Measurements from ENCODE around the gene RAB1A. TPM values are rescaled to one million over a fixed set of nuclear protein-coding genes. Genes with fewer than 3 reads are reported as not detected.

The RAB1A gene
- total and polyA plus RNA-seq, 9 donors = 57.5 to 125 (median 104) TPM

GRCh38 chr2:65046633-65047407 is 83.1 kb downstream of the RAB1A start:
- H3K36me3 ChIP-seq = no peaks in the 10 kb centered on the region
- no peak for TF ChIP-seq POLR2A (IDR thresholded peaks at IDR 0.05)
- no peak for TF ChIP-seq CTCF (IDR thresholded peaks at IDR 0.05)
- no peak for TF ChIP-seq EP300 (IDR thresholded peaks at IDR 0.05)
- no peak for DNase-seq
- no peaks in the 10 kb centered on the region for H3K9me3 ChIP-seq
- H3K4me1 ChIP-seq (ENCODE audit: insufficient read depth) = no peaks in the 10 kb centered on the region
- 89 to 94% (median 89%) methylated on average over 11 of the region's 11 CpGs for whole genome bisulfite sequencing, 3 donors
- H3K27me3 ChIP-seq = no peaks in the 10 kb centered on the region
- intact Hi-C loops (cut with DNase I) = no loop called here
- no peak overlapping the region for H3K27ac ChIP-seq
- H3K4me3 ChIP-seq = no peak overlapping the region

GRCh38 chr2:65045651-65046050 is 84.3 kb downstream of the RAB1A start:
- no peaks in the 10 kb centered on the region for H3K36me3 ChIP-seq
- intact Hi-C loops (cut with DNase I) = no loop called here

GRCh38 chr2:65044097-65044735 is 85.7 kb downstream of the RAB1A start:
- no peak for DNase-seq
- intact Hi-C loops (cut with DNase I) = no loop called here
- no peaks in the 10 kb centered on the region for H3K4me1 ChIP-seq (ENCODE audit: insufficient read depth)
- no peaks in the 10 kb centered on the region for H3K36me3 ChIP-seq
- TF ChIP-seq CTCF (IDR thresholded peaks at IDR 0.05) (no peak), POLR2A (IDR thresholded peaks at IDR 0.05) (no peak), EP300 (IDR thresholded peaks at IDR 0.05) (no peak)
- WGBS, 3 donors = 91 to 93% (median 92%) methylated on average over 7 of the region's 7 CpGs
- H3K9me3 ChIP-seq = no peaks in the 10 kb centered on the region
- no peak overlapping the region for H3K27ac ChIP-seq
- no peak overlapping the region for H3K4me3 ChIP-seq
- H3K27me3 ChIP-seq = no peaks in the 10 kb centered on the region

More at GRCh38 chr2:65045651-65046050, 84.3 kb downstream of the RAB1A start:
- no peak for TF ChIP-seq CTCF (IDR thresholded peaks at IDR 0.05)
- TF ChIP-seq POLR2A (IDR thresholded peaks at IDR 0.05) = no peak
- no peak for TF ChIP-seq EP300 (IDR thresholded peaks at IDR 0.05)
- Histone ChIP-seq H3K27me3 (no peaks in the 10 kb centered on the region), H3K4me3 (no peak overlapping the region), H3K4me1 (ENCODE audit: insufficient read depth) (no peaks in the 10 kb centered on the region), H3K27ac (no peak overlapping the region), H3K9me3 (no peaks in the 10 kb centered on the region)
- 66 to 74% (median 71%) methylated on average over 10 of the region's 10 CpGs for WGBS, 3 donors
- DNase-seq = no peak

- no peak for TF ChIP-seq EP300 (IDR thresholded peaks at IDR 0.05)
- TF ChIP-seq POLR2A (IDR thresholded peaks at IDR 0.05) = no peak
- no peak for TF ChIP-seq CTCF (IDR thresholded peaks at IDR 0.05)
- DNase-seq = no peak
- Histone ChIP-seq H3K4me1 (ENCODE audit: insufficient read depth) (no peaks in the 10 kb centered on the region), H3K9me3 (no peaks in the 10 kb centered on the region), H3K27me3 (no peaks in the 10 kb centered on the region), H3K36me3 (no peaks in the 10 kb centered on the region), H3K27ac (no peak overlapping the region), H3K4me3 (no peak overlapping the region)
- intact Hi-C loops (cut with DNase I) = no loop called here
- whole genome bisulfite sequencing, 3 donors = 64 to 74% (median 67%) methylated on average over 2 of the region's 2 CpGs
Observed at GRCh38 chr2:65043001-65043400, 86.9 kb downstream of the RAB1A start.
